ENCODE measurements around the gene TEP1.

- no peak for TF ChIP-seq POLR2A (IDR thresholded peaks at IDR 0.05; ENCODE audit: low read depth, low read length)
- TF ChIP-seq EZH2 (IDR thresholded peaks at IDR 0.05; ENCODE audit: borderline replicate concordance, control insufficient read depth, low read depth, low read length) = no peak
- no peak for TF ChIP-seq CTCF (IDR thresholded peaks at IDR 0.05 in 2 of 3, conservative IDR thresholded peaks at IDR 0.05 in 1 of 3; ENCODE audit: control insufficient read depth in 2 of 3, extremely low read depth in 1 of 3, insufficient read depth in 1 of 3, low read depth in 3 of 3, low read length in 3 of 3)
- TF ChIP-seq BACH1 (IDR thresholded peaks at IDR 0.05; ENCODE audit: borderline replicate concordance) = no peak
- TF ChIP-seq ZNF217 (IDR thresholded peaks at IDR 0.05) = no peak
- TF ChIP-seq, protein P1, sequence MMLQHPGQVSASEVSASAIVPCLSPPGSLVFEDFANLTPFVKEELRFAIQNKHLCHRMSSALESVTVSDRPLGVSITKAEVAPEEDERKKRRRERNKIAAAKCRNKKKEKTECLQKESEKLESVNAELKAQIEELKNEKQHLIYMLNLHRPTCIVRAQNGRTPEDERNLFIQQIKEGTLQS (IDR thresholded peaks at IDR 0.05; ENCODE audit: borderline replicate concordance, extremely low read depth, low read depth, low read length) = no peak
- TF ChIP-seq SP1 (IDR thresholded peaks at IDR 0.05; ENCODE audit: low read depth, low read length) = no peak
- TF ChIP-seq, protein P2, sequence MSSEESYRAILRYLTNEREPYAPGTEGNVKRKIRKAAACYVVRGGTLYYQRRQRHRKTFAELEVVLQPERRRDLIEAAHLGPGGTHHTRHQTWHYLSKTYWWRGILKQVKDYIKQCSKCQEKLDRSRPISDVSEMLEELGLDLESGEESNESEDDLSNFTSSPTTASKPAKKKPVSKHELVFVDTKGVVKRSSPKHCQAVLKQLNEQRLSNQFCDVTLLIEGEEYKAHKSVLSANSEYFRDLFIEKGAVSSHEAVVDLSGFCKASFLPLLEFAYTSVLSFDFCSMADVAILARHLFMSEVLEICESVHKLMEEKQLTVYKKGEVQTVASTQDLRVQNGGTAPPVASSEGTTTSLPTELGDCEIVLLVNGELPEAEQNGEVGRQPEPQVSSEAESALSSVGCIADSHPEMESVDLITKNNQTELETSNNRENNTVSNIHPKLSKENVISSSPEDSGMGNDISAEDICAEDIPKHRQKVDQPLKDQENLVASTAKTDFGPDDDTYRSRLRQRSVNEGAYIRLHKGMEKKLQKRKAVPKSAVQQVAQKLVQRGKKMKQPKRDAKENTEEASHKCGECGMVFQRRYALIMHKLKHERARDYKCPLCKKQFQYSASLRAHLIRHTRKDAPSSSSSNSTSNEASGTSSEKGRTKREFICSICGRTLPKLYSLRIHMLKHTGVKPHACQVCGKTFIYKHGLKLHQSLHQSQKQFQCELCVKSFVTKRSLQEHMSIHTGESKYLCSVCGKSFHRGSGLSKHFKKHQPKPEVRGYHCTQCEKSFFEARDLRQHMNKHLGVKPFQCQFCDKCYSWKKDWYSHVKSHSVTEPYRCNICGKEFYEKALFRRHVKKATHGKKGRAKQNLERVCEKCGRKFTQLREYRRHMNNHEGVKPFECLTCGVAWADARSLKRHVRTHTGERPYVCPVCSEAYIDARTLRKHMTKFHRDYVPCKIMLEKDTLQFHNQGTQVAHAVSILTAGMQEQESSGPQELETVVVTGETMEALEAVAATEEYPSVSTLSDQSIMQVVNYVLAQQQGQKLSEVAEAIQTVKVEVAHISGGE (CRISPR knock-in tag; IDR thresholded peaks at IDR 0.05) = no peak
- TF ChIP-seq USF1 (IDR thresholded peaks at IDR 0.05; ENCODE audit: borderline replicate concordance, extremely low read length, insufficient read depth, low read depth, low read length) = no peak
- TF ChIP-seq GABPA (IDR thresholded peaks at IDR 0.05; ENCODE audit: low read depth) = no peak
- TF ChIP-seq RAD21 (IDR thresholded peaks at IDR 0.05; ENCODE audit: insufficient read depth, low read depth, low read length) = no peak
Measured at GRCh38 chr14:20382526-20382925, 30.8 kb downstream of the TEP1 start.
